GM19239 (cell line): ENCODE results near the gene GART.
A peak's percentile ranks its signal among the peaks of the same experiment; 100 is the strongest.
"Not testable (repeated sequence)": the region's sequence is repeated elsewhere in the genome, so short reads cannot be mapped to it uniquely, and the experiment has no call there.

Source experiments
- DNase-seq: peaks from one replicate; pipeline ENCODE4 v3.0.0; 2011; ENCODE audit warnings: low spot score; ENCODE audit not compliant: insufficient read length
- FAIRE-seq: peaks from 2 replicates; lab custom pipeline; 2011; peaks lifted over from hg19 to GRCh38; lab: Jason Lieb, UNC

The GART gene

DNA sequence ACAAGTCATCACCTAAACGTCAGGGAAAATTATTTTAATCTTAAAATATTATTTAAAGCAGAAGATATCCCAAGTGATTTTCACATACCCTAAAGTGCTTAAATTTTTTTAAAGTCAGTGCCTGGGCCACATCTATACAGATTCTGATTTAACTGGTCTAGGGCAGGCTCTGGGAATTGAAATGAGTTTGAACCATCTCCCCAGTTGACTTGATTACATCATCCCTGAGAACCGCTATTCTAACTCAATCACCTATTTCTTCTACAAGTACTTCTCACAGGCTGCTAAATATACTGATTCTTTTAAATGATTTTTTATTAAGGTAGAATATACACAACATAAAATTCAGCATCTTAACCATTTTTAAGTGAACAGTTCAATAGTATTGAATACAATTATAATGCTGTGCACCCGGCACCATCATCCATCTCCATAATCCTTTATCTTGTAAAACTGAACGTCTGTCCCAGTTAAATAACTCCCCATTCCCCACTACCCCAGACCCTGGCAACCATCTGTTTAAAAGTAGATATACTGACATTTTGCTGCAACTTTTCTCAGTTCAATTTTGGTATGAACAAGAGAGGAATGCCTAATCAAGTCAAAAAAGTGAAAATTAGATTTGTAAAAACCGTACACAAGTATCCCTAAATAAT lies 19.5 kb downstream of the GART start:
- DNase-seq (no peak), FAIRE-seq (no peak)

DNA sequence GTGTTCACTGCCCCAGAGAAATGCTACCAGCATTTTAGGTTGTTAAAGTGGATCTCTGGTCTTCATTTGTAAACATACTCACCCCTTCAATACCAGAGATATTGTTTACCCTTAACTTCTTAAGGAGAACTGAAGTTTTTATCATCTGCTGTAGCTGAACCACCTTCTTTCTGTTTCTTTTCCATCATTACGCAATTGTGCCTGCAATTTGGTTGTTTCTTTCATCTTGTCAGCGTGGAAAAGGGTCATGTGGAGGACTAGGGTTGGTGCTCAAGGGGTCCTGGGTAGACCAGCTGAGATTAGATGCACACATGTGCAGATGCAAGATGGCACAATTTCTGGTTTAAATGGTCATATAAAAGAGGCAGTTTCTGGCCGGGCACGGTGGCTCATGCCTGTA lies 23.0 kb downstream of the GART start:
- FAIRE-seq (no peak), DNase-seq (no peak)

GRCh38 chr21:33514229-33514628 lies 27.7 kb downstream of the GART start:
- DNase-seq: no peak
- no peak for FAIRE-seq

GRCh38 chr21:33512481-33512880 lies 29.4 kb downstream of the GART start:
- FAIRE-seq: no peak
- DNase-seq: no peak

GRCh38 chr21:33511639-33512038 lies 30.3 kb downstream of the GART start:
- FAIRE-seq (no peak), DNase-seq (no peak)

- no peak for DNase-seq
- FAIRE-seq: no peak
These were observed 31.1 kb downstream of the GART start for GRCh38 chr21:33510826-33511225.

- not testable (repeated sequence) for DNase-seq, FAIRE-seq
These were observed 34.9 kb downstream of the GART start for GRCh38 chr21:33507003-33507402.

DNA sequence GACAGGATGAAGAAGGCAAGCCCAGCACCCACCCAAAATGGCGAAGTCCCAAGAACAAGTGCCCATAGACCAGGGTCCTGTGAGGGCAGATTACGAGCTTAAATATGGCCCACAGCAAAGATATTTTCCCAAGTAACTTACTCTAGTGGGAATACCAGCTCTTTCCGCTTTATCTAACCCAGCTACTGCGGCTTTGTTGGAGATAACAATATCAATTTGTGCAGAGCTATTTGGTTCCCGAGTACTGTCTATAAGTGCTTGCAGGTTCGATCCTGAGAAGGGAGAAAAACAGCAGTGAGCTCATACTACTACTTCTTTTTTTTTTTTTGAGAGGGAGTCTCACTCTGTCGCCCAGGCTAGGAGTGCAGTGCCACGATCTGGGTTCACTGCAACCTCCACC lies 36.1 kb downstream of the GART start:
- no peak for FAIRE-seq
- DNase-seq: no peak

GRCh38 chr21:33496345-33496744 lies 45.6 kb downstream of the GART start:
- DNase-seq (no peak), FAIRE-seq (no peak)

- DNase-seq (no peak), FAIRE-seq (no peak)
These were observed 46.2 kb downstream of the GART start for GRCh38 chr21:33495743-33496142.

- FAIRE-seq: no peak
- no peak for DNase-seq
These were observed 48.2 kb downstream of the GART start for GRCh38 chr21:33493756-33494155.

DNA sequence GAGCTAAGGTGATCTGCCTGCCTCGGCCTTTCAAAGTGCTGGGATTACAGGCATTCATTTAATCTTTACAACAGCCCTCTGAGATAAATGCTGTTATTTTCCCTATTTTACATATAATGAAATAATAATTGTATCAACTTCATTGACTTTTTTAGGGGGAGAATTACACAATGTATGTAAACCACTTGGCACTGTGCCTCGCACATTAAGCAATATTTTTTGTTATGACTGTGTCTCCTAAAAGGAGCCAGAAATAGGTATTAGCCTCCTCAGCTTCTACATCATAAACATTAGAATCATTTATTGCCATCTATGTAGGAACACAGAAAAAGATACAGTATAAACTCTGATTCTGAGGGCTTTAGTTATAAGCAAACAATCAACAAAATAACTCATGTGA lies 49.3 kb downstream of the GART start:
- DNase-seq: no peak
- FAIRE-seq: no peak

DNA sequence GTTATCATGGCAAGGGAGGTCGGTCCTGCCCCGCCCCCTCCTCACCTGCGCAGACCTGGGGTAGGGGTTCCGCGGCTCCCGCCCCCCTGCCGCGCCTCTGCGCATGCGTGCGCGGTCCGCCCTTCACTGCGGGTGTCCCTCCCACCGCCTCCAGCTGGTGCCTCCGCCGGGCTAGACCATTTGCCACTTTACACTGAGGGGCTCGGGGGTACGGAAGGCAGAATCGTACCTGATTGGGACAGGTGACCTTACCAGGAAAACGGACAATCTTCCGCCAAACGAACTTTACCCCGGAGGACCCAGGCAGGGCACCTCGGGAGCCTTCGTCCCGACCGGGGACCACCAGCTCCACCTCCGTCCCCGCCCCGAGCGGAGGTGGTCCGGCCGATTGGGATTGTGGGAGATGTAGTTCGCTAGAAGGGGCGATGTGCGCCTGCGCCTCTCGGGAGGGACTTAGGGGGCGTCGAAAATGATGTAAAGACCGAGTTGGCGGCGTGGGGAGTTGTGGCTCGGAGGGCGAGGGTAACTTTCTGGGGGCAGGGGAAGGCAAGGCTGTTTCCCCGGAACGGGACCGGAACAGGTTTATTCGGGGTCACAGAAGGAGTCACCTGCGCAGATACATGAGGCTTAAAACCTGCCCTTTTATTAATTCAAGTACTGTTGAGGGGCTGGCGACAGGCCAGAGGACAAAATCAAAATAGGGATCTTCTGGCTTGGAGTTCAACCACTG lies 50.4 kb downstream of the GART start, which contains the start of gene DNAJC28:
Gene DNAJC28 (minus strand): TSS at position 344 of the 730 bp plus-strand sequence. CDS start 2,323 bp downstream, outside the sequence.
- DNase-seq (peak; percentile 87), FAIRE-seq (peak; percentile 96)

DNA sequence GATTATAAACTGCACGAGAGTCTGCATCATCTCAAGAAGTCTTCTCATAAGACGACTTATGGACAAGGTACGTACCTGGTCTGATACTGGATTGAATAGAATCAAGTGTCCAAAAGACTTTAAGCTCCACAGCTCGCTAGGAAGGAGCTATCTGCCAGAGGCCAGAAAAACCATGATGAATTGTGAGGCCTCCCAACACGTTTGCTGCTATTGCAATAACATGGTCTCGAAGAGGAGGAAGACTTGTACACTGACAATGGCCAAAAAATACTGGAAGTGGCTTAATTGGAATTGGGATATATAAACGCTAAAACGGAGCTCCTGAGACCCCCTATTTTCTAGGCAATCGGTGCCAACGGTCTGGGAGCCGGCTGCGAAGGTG lies 50.9 kb downstream of the GART start:
- DNase-seq (no peak), FAIRE-seq (peak; percentile 42)

- no peak for DNase-seq
- FAIRE-seq: no peak
These were observed 53.0 kb downstream of the GART start for GRCh38 chr21:33488936-33489335.

GRCh38 chr21:33487996-33488395 lies 53.9 kb downstream of the GART start:
- DNase-seq (no peak), FAIRE-seq (no peak)

- DNase-seq (no peak), FAIRE-seq (no peak)
These were observed 60.5 kb downstream of the GART start for GRCh38 chr21:33481314-33481943.

DNA sequence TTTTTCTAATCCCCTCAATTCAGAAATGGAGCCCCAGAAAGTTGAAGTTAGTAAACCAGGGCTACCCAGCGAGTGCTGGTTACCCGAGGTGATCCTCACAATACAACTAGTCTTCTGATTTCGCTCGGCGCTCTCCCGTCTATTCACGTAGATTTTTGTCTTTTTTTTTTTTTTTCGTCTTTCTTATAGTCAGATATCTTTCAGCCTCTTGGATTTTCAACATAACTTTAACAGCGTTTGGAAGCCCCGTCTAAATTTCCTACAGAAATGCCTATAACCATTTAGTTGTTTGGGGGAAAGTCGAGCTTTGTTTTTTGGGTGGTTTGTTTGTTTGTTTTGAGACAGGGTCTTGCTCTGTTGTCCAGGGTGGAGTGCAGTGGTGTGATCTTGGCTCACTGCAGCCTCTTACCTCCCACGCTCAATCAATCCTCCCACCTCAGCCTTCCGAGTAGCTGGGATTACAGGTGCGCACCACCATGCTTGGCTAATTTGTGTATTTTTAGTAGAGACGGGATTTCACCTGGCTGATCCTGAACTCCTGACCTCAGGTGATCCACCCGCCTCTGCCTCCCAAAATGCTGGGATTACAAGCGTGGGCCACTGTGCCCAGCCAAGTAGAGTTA lies 61.3 kb downstream of the GART start:
- DNase-seq (no peak), FAIRE-seq (no peak)

DNA sequence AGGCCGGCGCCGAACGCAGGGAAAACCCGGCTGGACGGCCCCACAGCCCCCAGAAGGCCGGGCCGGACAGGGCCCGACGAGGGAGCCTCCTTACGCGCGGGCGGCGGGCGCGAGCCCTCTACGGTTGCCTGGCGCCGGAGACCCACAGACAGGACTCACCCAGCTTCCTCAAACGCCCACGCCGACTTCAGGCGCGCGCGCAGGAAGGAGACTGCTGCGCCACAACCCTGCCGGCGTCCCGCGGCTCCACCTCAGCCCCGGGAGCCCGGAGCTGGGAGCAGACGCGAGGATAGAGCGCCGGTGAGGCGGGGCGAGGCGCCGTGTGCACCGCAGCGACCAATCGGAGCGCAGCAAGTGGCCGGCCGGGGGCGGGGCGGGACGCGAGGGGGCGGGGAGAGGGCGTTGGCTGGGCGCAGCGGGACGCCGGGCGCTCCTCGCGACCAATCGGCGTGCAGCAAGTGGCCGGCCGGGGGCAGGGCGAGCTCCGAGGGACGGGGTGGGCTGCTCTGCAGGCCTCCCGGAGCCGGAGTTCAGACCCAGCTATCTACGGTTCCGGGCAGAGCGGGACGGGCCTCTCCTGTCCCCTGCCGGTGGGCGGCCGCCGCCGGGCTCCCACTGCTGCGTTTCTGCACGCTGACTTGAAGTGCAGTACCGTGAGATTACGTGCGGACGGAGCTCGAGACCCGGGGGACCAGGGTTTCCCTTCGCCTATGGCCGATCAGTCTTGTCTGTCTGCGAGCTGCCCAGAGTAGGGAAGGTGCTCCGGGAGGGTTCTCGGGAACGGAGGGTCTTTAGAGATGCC lies 62.0 kb downstream of the GART start, which contains the start of gene TMEM50B:
Gene TMEM50B (minus strand): TSS at position 296 of the 802 bp plus-strand sequence. CDS start 11,089 bp downstream, outside the sequence.
- DNase-seq: peak; percentile 85
- FAIRE-seq: peak; percentile 77
